Kidney capillary endothelial cell (primary cell): ENCODE results near the gene NR2E1.

Experiments
- DNase-seq: peaks from one replicate; pipeline ENCODE4 v3.0.0-alpha.2; 2018; ENCODE audit warnings: low spot score

Gene NR2E1

DNA sequence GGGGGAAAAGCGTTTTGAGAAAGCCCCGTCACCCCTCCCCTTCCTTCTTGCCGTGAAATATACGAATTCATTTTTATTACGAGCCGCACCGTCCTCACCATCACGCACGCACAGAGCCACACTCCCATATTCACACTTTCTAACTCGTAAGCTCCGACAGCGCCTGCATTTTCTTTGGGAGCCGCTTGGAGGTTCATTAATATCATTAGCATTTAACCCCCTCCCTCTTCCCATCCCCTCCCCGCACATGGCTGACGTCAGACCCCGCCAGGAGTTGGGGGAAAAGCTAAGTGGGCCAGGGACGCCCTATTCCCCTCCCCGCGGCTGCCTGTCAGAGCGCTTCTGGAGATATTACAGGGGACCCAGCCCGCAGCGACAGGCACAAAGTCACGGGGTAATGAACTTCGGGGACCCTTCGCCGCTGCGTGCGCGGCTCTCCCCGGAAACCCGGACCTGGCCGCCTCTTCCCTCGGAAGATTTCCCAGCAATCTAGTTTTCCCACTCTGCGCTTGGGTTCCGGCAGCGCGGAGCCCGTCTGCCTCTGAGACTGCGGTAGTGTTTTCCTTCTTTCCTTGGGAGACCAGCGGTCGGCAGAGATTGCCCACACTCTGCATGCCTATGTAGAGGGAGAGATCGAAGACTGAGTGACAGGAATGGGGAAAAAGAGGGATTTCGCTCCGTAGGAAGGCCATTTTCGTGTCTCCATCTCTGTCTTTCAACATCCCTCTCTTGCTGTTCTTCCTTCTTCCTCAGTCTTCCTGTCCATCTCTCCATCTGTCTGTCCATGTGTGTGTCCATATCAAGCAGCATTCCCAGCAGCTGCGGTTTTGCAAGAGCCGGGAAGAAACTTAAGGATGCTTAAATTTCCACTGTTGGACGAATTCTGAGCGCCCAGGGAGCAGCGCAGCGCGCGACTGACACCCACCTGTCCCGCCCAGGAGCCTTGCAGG is at the start of gene NR2E1:
Gene NR2E1, plus strand, starts transcription at position 309 of the 950 bp plus-strand sequence. CDS start 744 bp downstream, outside the sequence.
- no peak for DNase-seq

DNA sequence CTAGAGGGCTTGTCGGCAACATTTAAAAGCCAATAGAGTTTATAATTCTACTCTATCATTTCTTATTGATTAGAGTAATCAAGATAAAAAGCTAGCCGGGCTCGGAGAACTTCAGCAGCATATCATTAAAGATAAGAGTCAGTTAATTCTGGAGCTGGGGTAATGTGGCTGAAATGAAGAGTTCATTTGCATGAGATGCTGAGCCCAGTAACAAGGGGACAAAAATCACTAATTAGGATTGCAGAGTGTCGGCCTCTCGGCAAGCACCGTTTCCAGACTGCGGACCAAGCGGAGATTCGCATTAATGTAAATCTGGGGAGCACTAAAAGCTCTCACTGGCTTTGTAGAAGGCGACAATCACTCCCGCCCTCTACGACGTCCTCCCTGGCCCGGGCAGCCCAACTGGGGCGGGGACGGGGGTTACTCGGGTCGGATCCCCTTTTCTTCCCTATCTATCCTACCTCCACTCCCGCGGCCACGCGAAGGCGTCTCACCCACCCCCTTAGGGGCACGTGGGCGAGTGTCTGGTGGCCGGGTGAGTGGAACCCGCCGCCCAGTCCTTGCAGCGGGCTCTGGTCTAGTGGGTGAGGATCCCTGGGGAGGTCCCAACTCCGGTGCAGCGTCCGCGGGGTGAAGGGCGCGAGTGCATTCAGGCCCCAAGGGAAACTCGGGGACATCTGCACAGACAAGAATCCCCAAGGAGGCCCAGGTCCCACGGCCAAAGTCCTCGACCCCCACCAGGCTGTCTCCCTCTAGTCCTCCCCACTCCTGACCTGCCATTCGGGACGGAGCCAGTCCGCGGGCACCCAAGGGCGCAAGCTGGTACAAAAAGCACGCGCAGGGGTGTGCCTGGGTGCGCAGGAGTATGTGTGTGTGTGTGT is 49.0 kb upstream of the NR2E1 start:
- no peak for DNase-seq

DNA sequence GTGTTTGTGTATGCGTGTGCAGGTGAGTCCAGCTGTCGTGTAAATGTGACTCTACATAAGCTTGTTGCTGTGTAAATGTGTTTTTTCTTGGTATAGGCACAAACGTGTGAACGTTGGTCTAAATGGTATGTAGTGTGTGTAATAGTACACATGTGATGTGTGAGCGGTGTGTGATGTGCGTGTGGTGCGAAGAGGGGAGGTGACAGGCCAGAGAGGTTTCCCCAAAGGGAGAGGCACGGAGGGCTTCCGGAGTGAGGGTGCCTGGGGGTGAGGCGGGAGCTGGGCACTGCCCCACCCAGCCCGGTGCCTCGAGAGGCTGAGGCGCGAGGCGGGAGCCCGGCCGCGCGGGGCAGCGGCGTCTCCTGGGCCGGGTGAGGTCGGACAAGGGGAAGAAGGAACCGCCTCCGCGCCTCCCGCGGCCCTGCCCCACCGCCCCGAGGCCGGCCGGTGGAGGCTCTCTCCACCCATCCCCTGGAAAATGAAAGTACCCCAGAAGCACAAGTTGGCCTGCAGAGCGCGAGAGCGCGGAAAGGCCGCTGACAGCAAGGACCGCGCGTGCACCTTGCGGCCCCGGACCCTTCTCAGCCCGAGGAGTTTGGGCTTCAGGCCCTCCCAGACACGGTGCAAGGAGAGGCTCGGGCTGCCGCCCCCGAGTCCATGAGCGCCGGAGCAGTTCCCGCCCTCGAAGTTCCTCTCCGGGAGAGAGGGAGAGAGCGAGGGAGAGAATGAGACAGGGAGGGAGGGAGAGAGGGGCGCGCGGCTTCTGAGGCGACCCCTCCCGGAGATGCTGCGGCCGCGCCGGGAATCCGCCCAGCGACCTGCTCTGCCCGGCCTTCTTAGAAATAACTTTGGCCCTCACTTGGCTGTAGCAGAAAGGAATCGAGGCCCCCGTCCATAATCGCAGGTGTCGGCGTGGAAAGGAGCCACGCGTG is 48.1 kb upstream of the NR2E1 start:
- no peak for DNase-seq

GRCh38 chr6:108118359-108118724 is 47.5 kb upstream of the NR2E1 start:
- no peak for DNase-seq

DNA sequence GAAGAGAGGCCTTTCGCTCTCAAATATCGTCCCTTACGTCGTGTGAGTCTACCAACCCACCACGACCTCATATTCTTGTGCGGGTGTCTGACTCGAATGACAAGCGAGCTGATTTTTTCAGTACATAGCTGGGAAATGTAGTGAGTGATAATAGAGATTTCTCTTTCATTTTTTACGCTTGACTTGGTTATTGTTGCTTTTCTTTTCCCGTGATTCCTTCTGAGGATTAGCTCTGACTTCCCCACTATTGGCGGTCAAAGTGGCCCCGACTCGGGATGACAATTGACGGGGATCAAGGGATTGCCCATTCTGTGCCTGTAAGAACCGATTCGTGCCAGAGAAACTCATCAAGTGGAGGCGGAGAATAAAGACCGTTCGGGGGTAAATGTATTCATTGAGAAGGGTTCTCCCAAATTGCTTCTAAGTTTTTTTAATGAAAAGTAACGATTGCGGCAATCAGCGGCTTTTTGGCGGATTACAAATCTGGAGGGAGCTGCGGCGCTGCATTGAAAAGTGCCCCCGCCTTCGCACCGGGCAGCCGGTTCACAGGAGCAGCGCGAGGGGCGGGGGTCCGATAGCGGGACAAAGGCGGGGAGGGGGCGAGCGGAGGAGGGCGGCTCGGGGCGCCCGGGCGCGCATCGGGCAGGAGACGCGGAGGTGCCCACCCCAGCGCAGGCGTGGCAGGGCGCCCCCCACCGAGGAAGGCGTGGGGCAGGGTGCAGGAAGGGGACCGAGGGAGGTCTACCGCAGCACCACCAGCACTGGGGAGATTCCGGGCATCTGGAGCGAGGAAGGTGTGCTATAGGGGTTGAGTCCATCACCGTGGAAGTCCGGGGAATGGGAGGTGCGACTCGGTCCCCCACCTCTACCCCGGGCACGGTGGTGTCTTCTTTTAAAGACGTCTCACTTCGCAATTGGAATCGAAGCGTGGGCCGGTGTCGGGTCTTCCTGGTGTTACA is 46.7 kb upstream of the NR2E1 start:
- no peak for DNase-seq

- no peak for DNase-seq
Measured at GRCh38 chr6:108119769-108120141, 46.1 kb upstream of the NR2E1 start.

DNA sequence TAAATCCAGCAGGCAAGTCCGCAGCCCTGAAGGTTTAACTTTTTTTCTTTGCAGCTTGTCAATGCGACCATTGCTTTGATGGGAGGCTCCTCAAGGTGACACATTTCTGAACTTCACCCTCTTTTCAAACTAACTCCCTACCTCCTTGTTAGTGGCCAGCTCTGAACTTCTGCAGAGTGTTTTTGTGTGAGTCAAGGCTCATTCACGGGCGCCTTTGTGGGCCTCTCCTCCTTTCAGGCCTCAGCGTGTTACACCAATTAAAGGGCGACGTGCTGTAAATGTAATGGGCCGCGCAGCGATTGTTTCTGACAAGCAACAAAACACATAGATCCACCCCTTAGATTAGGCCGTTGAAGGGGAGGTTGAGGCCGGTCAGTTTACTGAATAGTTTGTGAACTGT is 45.5 kb upstream of the NR2E1 start:
- no peak for DNase-seq

GRCh38 chr6:108121612-108122011 is 44.2 kb upstream of the NR2E1 start:
- no peak for DNase-seq

DNA sequence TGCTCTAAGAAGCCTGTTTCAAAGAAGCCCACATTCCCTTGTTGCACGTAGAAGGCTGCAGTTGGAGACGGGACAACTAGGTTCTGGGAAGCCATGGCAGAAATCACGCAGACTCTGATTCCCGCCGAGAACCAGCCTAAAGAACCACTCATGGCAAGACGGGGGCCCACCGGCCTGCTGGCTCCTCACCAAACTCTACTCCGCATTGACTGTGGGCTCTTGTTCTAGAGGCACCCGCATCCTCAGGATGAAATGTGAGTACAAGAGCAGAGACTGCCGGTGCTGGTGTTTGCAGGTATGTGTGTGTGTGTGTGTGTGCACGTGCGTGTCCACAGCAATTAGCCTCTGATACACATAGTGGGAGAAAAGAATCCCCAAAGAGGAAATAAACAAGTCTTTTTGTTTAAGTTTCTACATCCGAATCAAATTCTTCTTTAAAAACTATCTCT is 42.3 kb upstream of the NR2E1 start:
- DNase-seq, result no peak

GRCh38 chr6:108123946-108124345 is 41.9 kb upstream of the NR2E1 start:
- no peak for DNase-seq

DNA sequence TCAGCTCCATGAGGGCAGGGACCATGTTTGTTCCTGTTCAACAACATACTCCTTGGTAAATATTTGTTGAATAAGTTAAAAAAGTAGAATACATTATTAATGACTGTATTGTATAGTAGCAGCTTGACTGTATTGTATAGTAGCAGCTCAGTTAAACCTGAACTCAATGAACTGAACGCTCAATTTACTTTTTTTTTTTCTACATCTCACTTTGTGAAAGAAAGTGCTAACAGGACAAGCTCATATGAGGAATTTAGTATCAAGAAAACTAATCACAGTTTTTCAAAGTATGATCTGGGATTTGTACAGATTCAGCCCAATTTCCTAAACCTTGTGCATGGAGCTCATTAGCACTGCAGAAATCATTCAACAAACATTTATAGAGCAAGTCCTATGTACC is 38.8 kb upstream of the NR2E1 start:
- no peak for DNase-seq

DNA sequence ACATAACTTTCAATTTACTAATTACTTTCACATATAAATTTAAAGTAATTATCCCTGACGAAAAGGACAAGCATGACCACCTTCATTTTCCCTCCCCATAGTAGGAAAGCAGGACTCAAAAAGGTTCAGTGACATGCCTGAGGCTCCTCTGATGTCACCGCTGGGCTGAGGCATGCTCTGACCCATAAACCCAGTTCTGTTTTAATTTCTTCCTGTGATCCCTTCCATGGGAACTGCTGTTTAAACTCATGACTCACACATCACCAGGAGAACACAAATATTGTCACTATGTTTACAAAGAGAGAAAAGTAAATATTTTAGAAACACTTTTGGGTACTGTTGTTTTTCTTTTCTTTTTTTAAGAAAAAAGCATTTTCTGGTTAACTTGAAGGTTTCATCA is 38.0 kb upstream of the NR2E1 start:
- no peak for DNase-seq

- no peak for DNase-seq
Measured at GRCh38 chr6:108130262-108130661, 35.6 kb upstream of the NR2E1 start.

DNA sequence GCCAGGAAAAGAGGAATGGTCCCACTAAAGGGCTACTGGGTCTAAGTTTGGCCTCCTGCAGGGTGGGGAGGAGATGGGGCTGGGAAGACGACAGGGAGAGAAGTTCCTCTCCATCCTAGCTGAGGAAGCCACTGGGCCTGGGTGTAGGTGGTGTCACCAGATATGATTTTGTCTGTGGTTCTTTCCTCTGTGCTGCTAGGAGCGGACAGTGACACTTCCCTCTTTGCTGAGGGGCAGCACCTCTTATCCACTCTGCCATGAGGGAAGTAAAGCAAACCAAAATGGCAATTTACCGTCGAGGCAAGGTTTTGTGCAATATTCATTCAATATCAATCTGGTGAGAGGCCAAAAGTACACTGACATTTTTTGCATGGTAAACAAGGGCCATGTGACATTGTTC is 33.0 kb upstream of the NR2E1 start:
- DNase-seq, result no peak

DNA sequence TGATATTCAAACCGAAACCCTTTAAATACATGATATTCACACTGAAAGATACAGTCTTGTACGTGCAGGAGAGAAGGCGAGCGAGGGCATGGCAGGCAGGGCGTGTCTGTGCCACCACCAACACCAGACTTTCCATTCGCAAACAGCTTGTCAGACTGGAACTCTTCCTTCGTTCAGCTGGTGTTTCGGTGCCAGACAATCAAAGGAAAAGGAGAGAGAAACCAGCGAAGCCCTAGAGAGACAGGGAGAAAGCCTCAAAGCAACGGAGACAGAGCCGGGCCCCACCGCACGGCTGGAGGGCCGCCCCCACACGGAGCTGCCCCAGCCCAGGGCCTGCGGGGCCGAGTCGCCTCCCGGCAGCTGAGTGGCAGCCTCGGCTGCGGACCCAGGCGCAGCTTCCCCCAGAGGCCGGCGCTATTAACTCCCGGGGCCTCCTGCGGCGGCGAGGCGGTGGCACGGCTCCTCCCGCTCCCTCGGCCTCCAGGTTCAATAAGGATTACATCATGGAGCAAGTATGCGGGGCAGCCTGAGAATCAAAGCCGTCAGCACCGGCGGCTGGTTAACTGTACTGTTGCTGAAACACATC is 32.1 kb upstream of the NR2E1 start:
- peak; percentile 58 for DNase-seq

- no peak for DNase-seq
Measured at GRCh38 chr6:108134213-108134970, 31.4 kb upstream of the NR2E1 start.

DNA sequence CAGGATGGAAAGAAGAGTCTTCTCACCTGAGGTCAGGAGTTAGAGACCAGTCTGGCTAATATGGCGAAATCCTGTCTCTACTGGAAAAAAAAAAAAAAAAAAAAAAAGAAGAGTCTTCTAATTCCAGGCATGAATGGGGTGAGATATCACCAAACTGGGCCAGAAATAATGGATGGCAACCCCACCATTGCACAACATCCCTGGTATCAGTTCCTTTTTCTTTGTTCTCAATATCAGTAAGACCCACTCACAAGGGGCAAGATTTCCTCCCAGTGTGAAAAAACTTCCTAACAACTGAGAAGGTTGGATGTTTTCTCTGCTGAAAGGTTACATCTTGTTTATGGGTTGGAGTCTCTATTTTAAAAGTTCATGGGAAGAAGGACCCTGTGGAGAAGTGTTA is 23.6 kb upstream of the NR2E1 start:
- no peak for DNase-seq

GRCh38 chr6:108145639-108146038 is 20.2 kb upstream of the NR2E1 start:
- no peak for DNase-seq

GRCh38 chr6:108152446-108152845 is 13.4 kb upstream of the NR2E1 start:
- no peak for DNase-seq
